Liver (tissue), 9 donors: ENCODE measurements around the gene RAPGEF4. TPM values are rescaled to one million over a fixed set of nuclear protein-coding genes. Genes with fewer than 3 reads are reported as not detected.

Experiments used
- DNase-seq: peaks from one replicate; pipeline ENCODE4 v3.0.0-alpha.2; 2017; ENCODE audit warnings: low spot score
- H3K27ac ChIP-seq, 2 donors: one replicate each; pipeline ENCODE4 v1.7.0; 2013; ENCODE audit warnings: inconsistent platforms in 2 of 2, low read length in 2 of 2, control low read depth in 1 of 2, low read depth in 1 of 2, mild to moderate bottlenecking in 1 of 2
- H3K27me3 ChIP-seq, 4 donors: one replicate each; pipeline versions ENCODE4 v1.6.1 to v1.7.0; 2013; ENCODE audit warnings: low read length in 3 of 4, inconsistent platforms in 1 of 4, mild to moderate bottlenecking in 1 of 4, moderate library complexity in 1 of 4; ENCODE audit not compliant: control insufficient read depth in 4 of 4, insufficient read depth in 4 of 4
- H3K36me3 ChIP-seq, 4 donors: one replicate each; pipeline versions ENCODE4 v1.6.1 to v1.7.0; 2013; ENCODE audit warnings: low read length in 3 of 4, mild to moderate bottlenecking in 3 of 4, low read depth in 1 of 4, moderate library complexity in 1 of 4; ENCODE audit not compliant: control insufficient read depth in 4 of 4, insufficient read depth in 3 of 4
- H3K4me1 ChIP-seq, 4 donors: one replicate each; pipeline versions ENCODE4 v1.6.1 to v1.7.0; 2013; ENCODE audit warnings: low read length in 3 of 4, mild to moderate bottlenecking in 3 of 4, moderate library complexity in 1 of 4; ENCODE audit not compliant: control insufficient read depth in 4 of 4, insufficient read depth in 4 of 4
- H3K4me3 ChIP-seq, 3 donors: one replicate each; pipeline versions ENCODE4 v1.6.1 to v1.7.0; 2013; ENCODE audit warnings: low read length in 3 of 3, control low read depth in 1 of 3, low read depth in 1 of 3, mild to moderate bottlenecking in 1 of 3
- H3K9ac ChIP-seq, 2 donors: one replicate each; pipeline ENCODE4 v1.7.0; 2013; ENCODE audit warnings: low read length in 2 of 2, mild to moderate bottlenecking in 2 of 2, moderate library complexity in 2 of 2, control low read depth in 1 of 2, low read depth in 1 of 2
- H3K9me3 ChIP-seq, 4 donors: one replicate each; pipeline versions ENCODE4 v1.6.1 to v1.7.0; 2013; ENCODE audit warnings: low read length in 3 of 4; ENCODE audit not compliant: control insufficient read depth in 4 of 4
- ATF3 ChIP-seq: IDR thresholded peaks from 2 replicates; pipeline ENCODE4 v1.6.1; 2016; ENCODE audit warnings: antibody characterized with exemption
- CTCF ChIP-seq: fragments of 150-350 bp; IDR thresholded peaks from 2 replicates; pipeline ENCODE4 v1.5.1; 2017; ENCODE audit warnings: improper control_type of control experiment, low read depth, low read length; ENCODE audit not compliant: missing input control
- EGR1 ChIP-seq, 2 donors: IDR thresholded peaks; 2 replicates each; pipeline ENCODE4 v1.6.1; 2016 to 2018; ENCODE audit warnings: antibody characterized with exemption in 2 of 2, low read depth in 2 of 2
- FOXA1 ChIP-seq: IDR thresholded peaks from 2 replicates; pipeline ENCODE4 v1.6.1; 2016; ENCODE audit warnings: antibody characterized with exemption
- FOXA2 ChIP-seq: IDR thresholded peaks from 2 replicates; pipeline ENCODE4 v1.6.1; 2016; ENCODE audit warnings: antibody characterized with exemption
- GABPA ChIP-seq, 2 donors: IDR thresholded peaks in 1 of 2; conservative IDR thresholded peaks in 1 of 2; 2 replicates each; pipeline ENCODE4 v1.6.1; 2016; ENCODE audit warnings: antibody characterized with exemption in 2 of 2, mild to moderate bottlenecking in 1 of 2, moderate library complexity in 1 of 2
- HNF4A ChIP-seq, 2 donors: conservative IDR thresholded peaks; 2 replicates each; pipeline ENCODE4 v1.6.1; 2016; ENCODE audit warnings: antibody characterized with exemption in 2 of 2, mild to moderate bottlenecking in 2 of 2
- HNF4G ChIP-seq: IDR thresholded peaks from 2 replicates; pipeline ENCODE4 v1.6.1; 2016; ENCODE audit warnings: antibody characterized with exemption
- JUND ChIP-seq, 2 donors: IDR thresholded peaks; 2 replicates each; pipeline ENCODE4 v1.6.1; 2016; ENCODE audit warnings: antibody characterized with exemption in 2 of 2
- MAX ChIP-seq: IDR thresholded peaks from 2 replicates; pipeline ENCODE4 v1.6.1; 2016; ENCODE audit warnings: antibody characterized with exemption
- NR2F2 ChIP-seq: IDR thresholded peaks from 2 replicates; pipeline ENCODE4 v1.6.1; 2016; ENCODE audit warnings: antibody characterized with exemption
- RAD21 ChIP-seq, 2 donors: IDR thresholded peaks; 2 replicates each; pipeline ENCODE4 v1.6.1; 2016; ENCODE audit warnings: antibody characterized with exemption in 2 of 2, mild to moderate bottlenecking in 2 of 2
- REST ChIP-seq: IDR thresholded peaks from 2 replicates; pipeline ENCODE4 v1.6.1; 2016; ENCODE audit warnings: antibody characterized with exemption, mild to moderate bottlenecking
- RXRA ChIP-seq, 2 donors: IDR thresholded peaks; 2 replicates each; pipeline ENCODE4 v1.6.1; 2017 to 2018; ENCODE audit warnings: antibody characterized with exemption in 2 of 2, mild to moderate bottlenecking in 1 of 2
- SP1 ChIP-seq: IDR thresholded peaks from 2 replicates; pipeline ENCODE4 v1.6.1; 2018; ENCODE audit warnings: antibody characterized with exemption, mild to moderate bottlenecking
- TAF1 ChIP-seq: conservative IDR thresholded peaks from 2 replicates; pipeline ENCODE4 v1.6.1; 2016; ENCODE audit warnings: antibody characterized with exemption, mild to moderate bottlenecking
- YY1 ChIP-seq: IDR thresholded peaks from 2 replicates; pipeline ENCODE4 v1.6.1; 2016; ENCODE audit warnings: antibody characterized with exemption, mild to moderate bottlenecking
- ZBTB33 ChIP-seq: IDR thresholded peaks from 2 replicates; pipeline ENCODE4 v1.6.1; 2016; ENCODE audit warnings: antibody characterized with exemption
- WGBS: extraction: QIAGEN DNeasy Blood & Tissue Kit; methylation state at CpG from one replicate; pipeline ENCODE4 v1.1.7; 2013; 5-methylcytosine and 5-hydroxymethylcytosine counted together
- polyA plus RNA-seq, 2 donors: library from polyadenylated mRNA; stranded (reverse) in 1 of 2; unstranded in 1 of 2; fragments of 200-250 nt in 1 of 2; fragments of >200 nt in 1 of 2; fragmentation: Nextera tagmentation in 1 of 2; extraction: Ambion mirVana in 1 of 2; gene quantifications; one replicate each; pipeline versions ENCODE4 v1.2.1 to v1.2.3, GENCODE V29; 2013 to 2015
- total RNA-seq, 2 donors: library from RNA; depleted of rRNA; stranded (reverse); fragments of >200 nt; gene quantifications; one replicate each; pipeline ENCODE4 v1.2.3, GENCODE V29; 2014
- donor health status: healthy.
- donor health status: healthy.
- donor health status: healthy.
- donor health status: healthy.
- donor health status: healthy.

RAPGEF4 gene
- total and polyA plus RNA-seq, 4 donors: 1.5 to 18.2 (median 8.3) TPM

- H3K9me3 ChIP-seq: no peaks in the 10 kb centered on the region
- no peak overlapping the region for H3K4me3 ChIP-seq
- no peaks in the 10 kb centered on the region for H3K27me3 ChIP-seq
- no peaks in the 10 kb centered on the region for H3K36me3 ChIP-seq
- TF ChIP-seq NR2F2 (no peak), RXRA (IDR thresholded peaks at IDR 0.05) (no peak), FOXA1 (no peak), MAX (no peak), HNF4G (no peak), HNF4A (conservative IDR thresholded peaks at IDR 0.05) (no peak), FOXA2 (no peak), ATF3 (no peak)
- H3K4me1 ChIP-seq: peaks cover 6 to 38% (median 13%) of the 10 kb centered on the region in 4 donors
- peak overlapping the region; percentile 98 to 100 for H3K27ac ChIP-seq
- 95% methylated on average over 8 of the region's 8 CpGs for WGBS
- DNase-seq: no peak
- H3K9ac ChIP-seq: no peak overlapping the region
Observed at GRCh38 chr2:172965433-172966212, 230.0 kb downstream of the RAPGEF4 start.

- peak overlapping the region; percentile 98 to 100 for H3K27ac ChIP-seq
- H3K9me3 ChIP-seq: no peaks in the 10 kb centered on the region
- WGBS: 35% methylated on average over 16 of the region's 16 CpGs
- peak overlapping the region in 2 of 3 donors; percentile 12 for H3K4me3 ChIP-seq
- H3K4me1 ChIP-seq: peaks cover 8 to 53% (median 13%) of the 10 kb centered on the region in 4 donors
- peak; percentile 35 for DNase-seq
- H3K36me3 ChIP-seq: no peaks in the 10 kb centered on the region
- TF ChIP-seq FOXA2 (peak; percentile 75), JUND (IDR thresholded peaks at IDR 0.05) (peak in 1 of 2 donors; percentile 73), HNF4G (peak; percentile 91), EGR1 (IDR thresholded peaks at IDR 0.05; ENCODE audit: low read depth in 2 of 2) (peak in 1 of 2 donors; percentile 41), RAD21 (IDR thresholded peaks at IDR 0.05) (no peak), ZBTB33 (no peak), GABPA (IDR thresholded peaks at IDR 0.05 in 1 of 2, conservative IDR thresholded peaks at IDR 0.05 in 1 of 2) (no peak), TAF1 (no peak), YY1 (peak; percentile 83), SP1 (no peak), FOXA1 (peak; percentile 60), HNF4A (conservative IDR thresholded peaks at IDR 0.05) (peak; percentile 89 to 92), REST (no peak), ATF3 (peak; percentile 20), CTCF (no peak), RXRA (IDR thresholded peaks at IDR 0.05) (peak; percentile 58 to 72), MAX (peak; percentile 76), NR2F2 (no peak)
- no peaks in the 10 kb centered on the region for H3K27me3 ChIP-seq
- H3K9ac ChIP-seq: peak overlapping the region; percentile 83 to 96
Observed at GRCh38 chr2:172967036-172967982, 231.7 kb downstream of the RAPGEF4 start.
